ENCODE measurements around the gene RPTN.
"Not testable (repeated sequence)": the region's sequence is repeated elsewhere in the genome, so short reads cannot be mapped to it uniquely, and the experiment has no call there.

RPTN gene

GRCh38 chr1:152151646-152152045 is 7.4 kb downstream of the RPTN start:
- no peak overlapping the region for H3K27ac ChIP-seq (replicated peaks)
- no peaks in the 10 kb centered on the region for H3K27me3 ChIP-seq (ENCODE audit: insufficient read depth, poor library complexity, severe bottlenecking)
- no peak overlapping the region for H3K4me3 ChIP-seq (replicated peaks; ENCODE audit: insufficient read depth, low read length)
- TF ChIP-seq GABPA (IDR thresholded peaks at IDR 0.05; ENCODE audit: low read depth), result no peak
- no peak for TF ChIP-seq POLR2AphosphoS5 (IDR thresholded peaks at IDR 0.05; ENCODE audit: low read depth)
- TF ChIP-seq CTCF (IDR thresholded peaks at IDR 0.05; ENCODE audit: insufficient read depth, low read length), result no peak
- TF ChIP-seq REST (IDR thresholded peaks at IDR 0.05; ENCODE audit: insufficient replicate concordance, low read depth), result no peak
- no peak for TF ChIP-seq SPI1 (IDR thresholded peaks at IDR 0.05; ENCODE audit: borderline replicate concordance, low read depth)
- DNase-seq (ENCODE audit: low read depth in 1 of 2, low spot score in 1 of 2), result no peak

- Histone ChIP-seq H3K4me3 (replicated peaks; ENCODE audit: insufficient read depth, low read length) (no peak overlapping the region), H3K27ac (replicated peaks) (no peak overlapping the region), H3K27me3 (ENCODE audit: insufficient read depth, poor library complexity, severe bottlenecking) (no peaks in the 10 kb centered on the region)
- no peak for TF ChIP-seq POLR2AphosphoS5 (IDR thresholded peaks at IDR 0.05; ENCODE audit: low read depth)
- no peak for DNase-seq (ENCODE audit: low read depth in 1 of 2, low spot score in 1 of 2)
These were observed 10.0 kb downstream of the RPTN start for GRCh38 chr1:152148981-152149380.

GRCh38 chr1:152148051-152148450 is 11.0 kb downstream of the RPTN start:
- Histone ChIP-seq H3K4me3 (replicated peaks; ENCODE audit: insufficient read depth, low read length) (no peak overlapping the region), H3K27me3 (ENCODE audit: insufficient read depth, poor library complexity, severe bottlenecking) (no peaks in the 10 kb centered on the region), H3K27ac (replicated peaks) (no peak overlapping the region)
- DNase-seq (ENCODE audit: low read depth in 1 of 2, low spot score in 1 of 2), result no peak
- TF ChIP-seq POLR2AphosphoS5 (IDR thresholded peaks at IDR 0.05; ENCODE audit: low read depth), result no peak

GRCh38 chr1:152145769-152146168 is 13.3 kb downstream of the RPTN start:
- no peak for DNase-seq (ENCODE audit: low read depth in 1 of 2, low spot score in 1 of 2)
- H3K27me3 ChIP-seq (ENCODE audit: insufficient read depth, poor library complexity, severe bottlenecking), result no peaks in the 10 kb centered on the region
- no peak overlapping the region for H3K4me3 ChIP-seq (replicated peaks; ENCODE audit: insufficient read depth, low read length)
- no peak overlapping the region for H3K27ac ChIP-seq (replicated peaks)
- no peak for TF ChIP-seq REST (IDR thresholded peaks at IDR 0.05; ENCODE audit: insufficient replicate concordance, low read depth)
- no peak for TF ChIP-seq GABPA (IDR thresholded peaks at IDR 0.05; ENCODE audit: low read depth)
- no peak for TF ChIP-seq CTCF (IDR thresholded peaks at IDR 0.05; ENCODE audit: insufficient read depth, low read length)
- TF ChIP-seq SPI1 (IDR thresholded peaks at IDR 0.05; ENCODE audit: borderline replicate concordance, low read depth), result no peak
- TF ChIP-seq POLR2AphosphoS5 (IDR thresholded peaks at IDR 0.05; ENCODE audit: low read depth), result no peak

GRCh38 chr1:152144674-152145183 is 14.3 kb downstream of the RPTN start:
- not testable (repeated sequence) for H3K27ac ChIP-seq (replicated peaks); DNase-seq (ENCODE audit: low read depth in 1 of 2, low spot score in 1 of 2); H3K4me3 ChIP-seq (replicated peaks; ENCODE audit: insufficient read depth, low read length); H3K27me3 ChIP-seq (ENCODE audit: insufficient read depth, poor library complexity, severe bottlenecking)

Data from HL-60 (cell line).